Stomach (tissue), 4 donors: ENCODE data around the gene KCNJ13.

Source experiments
- EP300 ChIP-seq: sonication (generic); formaldehyde crosslinking; IDR thresholded peaks from one replicate; pipeline ENCODE4 v1.6.1; 2017; ENCODE audit warnings: antibody characterized with exemption
- POLR2A ChIP-seq, 4 donors: fragments of 450-650 bp; IDR thresholded peaks; one replicate each; pipeline ENCODE4 v1.6.1; 2016; ENCODE audit warnings: antibody characterized with exemption in 4 of 4, control low read depth in 2 of 4, mild to moderate bottlenecking in 1 of 4, moderate library complexity in 1 of 4

- TF ChIP-seq POLR2A (IDR thresholded peaks at IDR 0.05), result no peak
- TF ChIP-seq EP300, result no peak
Observed at GRCh38 chr2:232761301-232761907, 15.0 kb downstream of the KCNJ13 start.
